Measurements from ENCODE around the gene CAB39L.

GRCh38 chr13:49353908-49354307 lies 90.0 kb downstream of the CAB39L start:
- TF ChIP-seq CTCF (optimal IDR thresholded peaks at IDR 0.05 in 1 of 3, IDR thresholded peaks at IDR 0.05 in 1 of 3, conservative IDR thresholded peaks at IDR 0.05 in 1 of 3; ENCODE audit: extremely low read depth in 1 of 3, insufficient read depth in 2 of 3, low read length in 3 of 3) = no peak
- TF ChIP-seq EZH2 (IDR thresholded peaks at IDR 0.05; ENCODE audit: low read length) = no peak

All from keratinocyte (primary cell).